ENCODE results near the gene CCP110. TPM values are rescaled to one million over a fixed set of nuclear protein-coding genes. Genes with fewer than 3 reads are reported as not detected.

CCP110 gene
- total RNA-seq, result 11.9 and 17.8 TPM in 2 replicates

GRCh38 chr16:19523559-19524355 is at the start of gene CCP110:
Gene CCP110, plus strand, starts transcription at chr16:19523942. Its CDS starts 3,940 bp downstream, at chr16:19527882.

GRCh38 chr16:19521471-19522396 is 2.0 kb upstream of the CCP110 start, which contains the start of gene GDE1:
Gene GDE1, minus strand, starts transcription at chr16:19522098. Its CDS starts 134 bp downstream, at chr16:19521964.

GRCh38 chr16:19555186-19555937 is 31.6 kb downstream of the CCP110 start, which contains the start of gene VPS35L:
Gene VPS35L, plus strand, starts transcription at chr16:19555703. Its CDS starts 27 bp downstream, at chr16:19555730.

Other genes with a start within 250 kb of the CCP110 start
- not detected in 2 replicates for gene CLEC19A, start 238.2 kb upstream of the CCP110 start, total RNA-seq
- gene TMC5, start 106.1 kb upstream of the CCP110 start, total RNA-seq, result not detected in 2 replicates
- gene GDE1, start 1.8 kb upstream of the CCP110 start, total RNA-seq, result 42.9 and 44.5 TPM in 2 replicates
- gene VPS35L, start 31.8 kb downstream of the CCP110 start, total RNA-seq, result 21.6 and 37.1 TPM in 2 replicates
- gene KNOP1, start 194.3 kb downstream of the CCP110 start, total RNA-seq, result 9.7 and 11.6 TPM in 2 replicates
- gene IQCK, start 194.3 kb downstream of the CCP110 start, total RNA-seq, result 6.0 and 6.9 TPM in 2 replicates

Measured in uterine smooth muscle cell (primary cell).